ENCODE results near the gene GRM5.

The GRM5 gene

GRCh38 chr11:88501541-88501940 lies 564.2 kb downstream of the GRM5 start:
- Histone ChIP-seq H3K9ac (no peak overlapping the region), H3K27ac (no peak overlapping the region), H2AFZ (no peak overlapping the region), H3K36me3 (ENCODE audit: control insufficient read depth, insufficient read depth, low read length) (no peaks in the 10 kb centered on the region), H3K4me3 (ENCODE audit: low read depth, low read length) (no peak overlapping the region), H3K79me2 (no peaks in the 10 kb centered on the region), H3K9me3 (ENCODE audit: control insufficient read depth, low read length) (no peaks in the 10 kb centered on the region), H3K4me1 (no peaks in the 10 kb centered on the region), H3K4me2 (ENCODE audit: low read length) (no peak overlapping the region), H3K27me3 (ENCODE audit: control insufficient read depth, insufficient read depth, low read length) (no peaks in the 10 kb centered on the region)
- TF ChIP-seq CTCF (IDR thresholded peaks at IDR 0.05) = no peak

GRCh38 chr11:88495836-88496235 lies 569.9 kb downstream of the GRM5 start:
- H3K79me2 ChIP-seq = no peaks in the 10 kb centered on the region
- H3K9ac ChIP-seq = no peak overlapping the region
- no peaks in the 10 kb centered on the region for H3K36me3 ChIP-seq (ENCODE audit: control insufficient read depth, insufficient read depth, low read length)
- TF ChIP-seq CTCF (IDR thresholded peaks at IDR 0.05) = no peak
- H3K9me3 ChIP-seq (ENCODE audit: control insufficient read depth, low read length) = no peaks in the 10 kb centered on the region
- H3K4me2 ChIP-seq (ENCODE audit: low read length) = no peak overlapping the region
- H2AFZ ChIP-seq = no peak overlapping the region
- H3K27me3 ChIP-seq (ENCODE audit: control insufficient read depth, insufficient read depth, low read length) = no peaks in the 10 kb centered on the region
- H3K4me3 ChIP-seq (ENCODE audit: low read depth, low read length) = no peak overlapping the region
- no peaks in the 10 kb centered on the region for H3K4me1 ChIP-seq
- H3K27ac ChIP-seq = no peak overlapping the region

GRCh38 chr11:88494848-88495247 lies 570.9 kb downstream of the GRM5 start:
- no peak overlapping the region for H2AFZ ChIP-seq
- TF ChIP-seq CTCF (IDR thresholded peaks at IDR 0.05) = no peak
- H3K4me2 ChIP-seq (ENCODE audit: low read length) = no peak overlapping the region
- no peaks in the 10 kb centered on the region for H3K36me3 ChIP-seq (ENCODE audit: control insufficient read depth, insufficient read depth, low read length)
- no peaks in the 10 kb centered on the region for H3K4me1 ChIP-seq
- no peak overlapping the region for H3K27ac ChIP-seq
- no peaks in the 10 kb centered on the region for H3K79me2 ChIP-seq
- no peak overlapping the region for H3K9ac ChIP-seq
- no peaks in the 10 kb centered on the region for H3K27me3 ChIP-seq (ENCODE audit: control insufficient read depth, insufficient read depth, low read length)
- no peak overlapping the region for H3K4me3 ChIP-seq (ENCODE audit: low read depth, low read length)
- no peaks in the 10 kb centered on the region for H3K9me3 ChIP-seq (ENCODE audit: control insufficient read depth, low read length)

GRCh38 chr11:88491674-88492073 lies 574.1 kb downstream of the GRM5 start:
- H2AFZ ChIP-seq = no peak overlapping the region
- no peak overlapping the region for H3K4me3 ChIP-seq (ENCODE audit: low read depth, low read length)
- H3K9me3 ChIP-seq (ENCODE audit: control insufficient read depth, low read length) = no peaks in the 10 kb centered on the region
- H3K27ac ChIP-seq = no peak overlapping the region
- no peaks in the 10 kb centered on the region for H3K79me2 ChIP-seq
- no peaks in the 10 kb centered on the region for H3K36me3 ChIP-seq (ENCODE audit: control insufficient read depth, insufficient read depth, low read length)
- H3K9ac ChIP-seq = no peak overlapping the region
- H3K4me1 ChIP-seq = no peaks in the 10 kb centered on the region
- H3K4me2 ChIP-seq (ENCODE audit: low read length) = no peak overlapping the region
- H3K27me3 ChIP-seq (ENCODE audit: control insufficient read depth, insufficient read depth, low read length) = no peaks in the 10 kb centered on the region
- TF ChIP-seq CTCF (IDR thresholded peaks at IDR 0.05) = no peak

GRCh38 chr11:88489030-88489429 lies 576.8 kb downstream of the GRM5 start:
- no peaks in the 10 kb centered on the region for H3K79me2 ChIP-seq
- TF ChIP-seq CTCF (IDR thresholded peaks at IDR 0.05) = no peak

More at GRCh38 chr11:88489030-88489429, 576.8 kb downstream of the GRM5 start:
- Histone ChIP-seq H3K4me3 (ENCODE audit: low read depth, low read length) (no peak overlapping the region), H3K27me3 (ENCODE audit: control insufficient read depth, insufficient read depth, low read length) (no peaks in the 10 kb centered on the region), H2AFZ (no peak overlapping the region), H3K4me2 (ENCODE audit: low read length) (no peak overlapping the region), H3K9me3 (ENCODE audit: control insufficient read depth, low read length) (no peaks in the 10 kb centered on the region), H3K27ac (no peak overlapping the region), H3K9ac (no peak overlapping the region), H3K4me1 (no peaks in the 10 kb centered on the region), H3K36me3 (ENCODE audit: control insufficient read depth, insufficient read depth, low read length) (no peaks in the 10 kb centered on the region)

Measured in parathyroid adenoma (tissue), 2 donors.